ENCODE measurements around the gene EXOSC5. TPM values are rescaled to one million over a fixed set of nuclear protein-coding genes. Genes with fewer than 3 reads are reported as not detected.

EXOSC5 gene
- total RNA-seq, 1 donor from 2014 or later = 30.3 TPM

- H3K4me1 ChIP-seq = peaks cover 0 to 14% of the 10 kb centered on the region in 2 donors
- no peak overlapping the region for H3K27ac ChIP-seq
- H3K36me3 ChIP-seq = no peaks in the 10 kb centered on the region
- no peak for DNase-seq (ENCODE audit: low spot score in 2 of 2)
- intact Hi-C loops (cut with DNase I) = no loop called here
- H3K9me3 ChIP-seq = no peaks in the 10 kb centered on the region
- H3K27me3 ChIP-seq = no peaks in the 10 kb centered on the region
- no peak overlapping the region for H3K4me3 ChIP-seq
- TF ChIP-seq, protein P1, sequence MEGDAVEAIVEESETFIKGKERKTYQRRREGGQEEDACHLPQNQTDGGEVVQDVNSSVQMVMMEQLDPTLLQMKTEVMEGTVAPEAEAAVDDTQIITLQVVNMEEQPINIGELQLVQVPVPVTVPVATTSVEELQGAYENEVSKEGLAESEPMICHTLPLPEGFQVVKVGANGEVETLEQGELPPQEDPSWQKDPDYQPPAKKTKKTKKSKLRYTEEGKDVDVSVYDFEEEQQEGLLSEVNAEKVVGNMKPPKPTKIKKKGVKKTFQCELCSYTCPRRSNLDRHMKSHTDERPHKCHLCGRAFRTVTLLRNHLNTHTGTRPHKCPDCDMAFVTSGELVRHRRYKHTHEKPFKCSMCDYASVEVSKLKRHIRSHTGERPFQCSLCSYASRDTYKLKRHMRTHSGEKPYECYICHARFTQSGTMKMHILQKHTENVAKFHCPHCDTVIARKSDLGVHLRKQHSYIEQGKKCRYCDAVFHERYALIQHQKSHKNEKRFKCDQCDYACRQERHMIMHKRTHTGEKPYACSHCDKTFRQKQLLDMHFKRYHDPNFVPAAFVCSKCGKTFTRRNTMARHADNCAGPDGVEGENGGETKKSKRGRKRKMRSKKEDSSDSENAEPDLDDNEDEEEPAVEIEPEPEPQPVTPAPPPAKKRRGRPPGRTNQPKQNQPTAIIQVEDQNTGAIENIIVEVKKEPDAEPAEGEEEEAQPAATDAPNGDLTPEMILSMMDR (IDR thresholded peaks at IDR 0.05) = no peak
These were observed 27.4 kb downstream of the EXOSC5 start for GRCh38 chr19:41369769-41370168.

- Histone ChIP-seq H3K27me3 (no peaks in the 10 kb centered on the region), H3K4me1 (peaks cover 0 to 11% of the 10 kb centered on the region in 2 donors), H3K4me3 (no peak overlapping the region), H3K36me3 (no peaks in the 10 kb centered on the region), H3K9me3 (no peaks in the 10 kb centered on the region), H3K27ac (peak overlapping the region; percentile 36 to 65)
- intact Hi-C loops (cut with DNase I) = no loop called here
- TF ChIP-seq, protein P1 (IDR thresholded peaks at IDR 0.05) = no peak
- DNase-seq (ENCODE audit: low spot score in 2 of 2) = no peak
These were observed 29.3 kb downstream of the EXOSC5 start for GRCh38 chr19:41367848-41368301.

GRCh38 chr19:41366089-41366488 lies 31.1 kb downstream of the EXOSC5 start:
- Histone ChIP-seq H3K9me3 (no peaks in the 10 kb centered on the region), H3K36me3 (no peaks in the 10 kb centered on the region), H3K4me3 (no peak overlapping the region), H3K4me1 (peaks cover 0 to 11% of the 10 kb centered on the region in 2 donors), H3K27me3 (no peaks in the 10 kb centered on the region), H3K27ac (no peak overlapping the region)
- no peak for DNase-seq (ENCODE audit: low spot score in 2 of 2)
- intact Hi-C loops (cut with DNase I) = no loop called here
- TF ChIP-seq, protein P1 (IDR thresholded peaks at IDR 0.05) = no peak

GRCh38 chr19:41364524-41365391 lies 32.4 kb downstream of the EXOSC5 start:
- DNase-seq (ENCODE audit: low spot score in 2 of 2) = no peak
- Histone ChIP-seq H3K27me3 (no peaks in the 10 kb centered on the region), H3K27ac (peak overlapping the region; percentile 97 to 98), H3K4me1 (peaks cover 0 to 11% of the 10 kb centered on the region in 2 donors), H3K36me3 (no peaks in the 10 kb centered on the region), H3K9me3 (no peaks in the 10 kb centered on the region), H3K4me3 (peak overlapping the region; percentile 80)
- TF ChIP-seq, protein P1 (IDR thresholded peaks at IDR 0.05) = no peak
- intact Hi-C loops (cut with DNase I) = no loop called here

- peak within 1 kb of the TSS; percentile 80 for H3K4me3 ChIP-seq
- TF ChIP-seq, protein P1 (IDR thresholded peaks at IDR 0.05) = no peak
- peak; percentile 94 to 99 for DNase-seq (ENCODE audit: low spot score in 2 of 2)
- intact Hi-C loops (cut with DNase I) = loop anchor here (1.0 kb wide), 2 partner anchors 11 to 33 kb away; partner anchors contain the start of genes BCKDHA, EXOSC5 and TGFB1
- no peaks in the 10 kb centered on the region for H3K27me3 ChIP-seq
- peaks cover 0 to 11% of the 10 kb centered on the region in 2 donors for H3K4me1 ChIP-seq
- H3K9me3 ChIP-seq = no peaks in the 10 kb centered on the region
- no peaks in the 10 kb centered on the region for H3K36me3 ChIP-seq
- peak within 1 kb of the TSS; percentile 97 to 98 for H3K27ac ChIP-seq
These were observed 33.2 kb downstream of the EXOSC5 start, which contains the start of gene B9D2 for GRCh38 chr19:41363753-41364523. TSS of gene B9D2 (minus strand) at chr19:41364149. CDS start at chr19:41363519, 630 bp downstream.

Measured in ascending aorta (tissue), 2 donors.